GM18526 (cell line): ENCODE data around the gene RPL18.

Experiments used
- POLR2A ChIP-seq: IDR thresholded peaks from 3 replicates; pipeline ENCODE4 v1.6.1; 2011; ENCODE audit not compliant: insufficient read length; ENCODE audit errors: extremely low read depth

Gene RPL18

DNA sequence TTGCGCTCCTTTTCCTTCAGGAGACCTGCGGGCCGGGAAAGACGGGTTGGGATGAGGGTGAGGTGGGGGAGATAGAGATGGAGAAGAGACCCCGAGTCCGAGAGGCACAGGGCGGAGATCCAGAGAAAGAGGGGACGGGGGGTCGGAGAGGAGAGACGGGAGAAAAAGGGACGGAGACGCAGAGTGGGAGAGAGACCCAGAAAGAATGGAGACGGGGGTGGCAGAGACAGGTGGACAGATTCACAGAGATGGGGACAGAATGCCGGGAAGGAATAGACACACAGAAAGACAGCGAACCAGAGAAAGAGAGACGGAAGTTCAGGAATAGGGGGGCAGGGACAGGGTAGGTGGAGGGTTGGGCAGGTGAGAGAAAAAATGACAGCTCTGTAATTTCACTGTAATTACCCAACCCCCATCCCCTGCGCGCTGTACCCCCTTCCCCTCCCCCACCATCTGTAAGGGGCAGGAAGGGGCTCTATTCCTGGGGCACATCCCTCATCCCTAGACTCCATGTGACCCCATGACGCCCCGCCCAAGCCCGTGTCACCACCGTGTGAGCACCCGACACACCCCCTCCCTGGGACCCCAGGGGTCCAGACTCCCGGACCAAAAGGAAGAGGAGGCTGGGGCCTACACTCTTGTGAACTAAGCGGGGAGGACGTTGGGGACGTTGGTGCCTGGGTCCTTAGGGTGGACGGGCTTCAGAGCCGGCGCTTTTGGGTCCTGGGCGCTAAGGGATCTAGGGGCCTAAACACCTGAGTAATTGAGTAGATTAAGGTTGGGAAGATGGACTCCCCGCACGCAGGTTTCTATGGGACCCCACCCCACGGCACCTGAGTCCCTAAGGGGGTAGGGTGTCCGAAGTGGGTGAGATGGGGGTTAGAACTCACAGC lies 17.2 kb upstream of the RPL18 start:
- no peak for TF ChIP-seq POLR2A

DNA sequence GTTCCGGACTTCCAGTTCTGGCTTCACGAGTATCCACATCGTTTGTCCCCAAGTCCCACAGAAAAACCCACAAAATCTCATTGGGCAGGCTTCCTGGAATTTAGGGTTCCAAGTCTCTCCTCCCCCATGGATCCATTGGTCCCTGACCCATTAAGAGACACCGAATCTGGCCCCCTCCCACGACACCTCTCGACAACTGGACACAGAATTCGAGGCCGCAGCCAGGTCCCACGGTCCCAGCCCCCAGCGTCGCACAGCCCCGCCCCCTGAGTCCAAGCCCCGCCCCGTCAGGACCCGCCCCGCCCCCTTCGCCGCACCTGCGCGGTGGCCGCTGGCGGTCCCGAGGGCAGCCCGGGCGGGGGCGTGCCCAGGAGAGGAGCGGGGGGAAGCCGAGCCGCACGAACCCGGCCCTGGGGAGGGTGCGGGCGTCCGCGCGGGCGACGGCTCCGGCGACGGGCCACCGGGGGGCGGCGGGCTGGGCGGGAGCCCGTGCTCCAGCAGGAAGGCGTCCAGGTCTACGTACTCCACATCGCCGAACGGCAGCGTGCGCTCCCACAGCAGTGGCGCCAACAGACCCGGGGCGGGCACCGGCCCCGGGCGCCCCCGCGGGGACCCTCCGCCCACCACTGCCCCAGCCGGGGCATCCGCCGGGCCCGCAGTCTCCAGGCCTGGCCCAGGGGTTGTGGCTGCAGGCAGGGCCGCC lies 16.4 kb upstream of the RPL18 start:
- TF ChIP-seq POLR2A: peak; percentile 35

- TF ChIP-seq POLR2A: peak; percentile 57
Observed at GRCh38 chr19:48634424-48635262, 15.7 kb upstream of the RPL18 start.

DNA sequence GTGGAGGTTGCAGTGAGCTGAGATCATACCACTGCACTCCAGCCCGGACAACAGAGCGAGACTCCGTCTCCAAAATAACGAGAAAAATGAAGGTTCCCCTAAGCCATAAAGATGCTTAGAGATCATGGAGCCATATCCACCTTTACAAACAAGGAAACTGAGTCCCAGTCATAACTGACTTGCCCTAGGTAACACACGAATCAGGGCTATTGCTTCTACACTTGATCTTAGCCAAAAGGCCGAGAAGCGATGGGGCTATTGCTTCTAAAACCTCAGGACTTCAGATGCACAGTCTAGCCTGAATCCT lies 15.0 kb upstream of the RPL18 start:
- no peak for TF ChIP-seq POLR2A

DNA sequence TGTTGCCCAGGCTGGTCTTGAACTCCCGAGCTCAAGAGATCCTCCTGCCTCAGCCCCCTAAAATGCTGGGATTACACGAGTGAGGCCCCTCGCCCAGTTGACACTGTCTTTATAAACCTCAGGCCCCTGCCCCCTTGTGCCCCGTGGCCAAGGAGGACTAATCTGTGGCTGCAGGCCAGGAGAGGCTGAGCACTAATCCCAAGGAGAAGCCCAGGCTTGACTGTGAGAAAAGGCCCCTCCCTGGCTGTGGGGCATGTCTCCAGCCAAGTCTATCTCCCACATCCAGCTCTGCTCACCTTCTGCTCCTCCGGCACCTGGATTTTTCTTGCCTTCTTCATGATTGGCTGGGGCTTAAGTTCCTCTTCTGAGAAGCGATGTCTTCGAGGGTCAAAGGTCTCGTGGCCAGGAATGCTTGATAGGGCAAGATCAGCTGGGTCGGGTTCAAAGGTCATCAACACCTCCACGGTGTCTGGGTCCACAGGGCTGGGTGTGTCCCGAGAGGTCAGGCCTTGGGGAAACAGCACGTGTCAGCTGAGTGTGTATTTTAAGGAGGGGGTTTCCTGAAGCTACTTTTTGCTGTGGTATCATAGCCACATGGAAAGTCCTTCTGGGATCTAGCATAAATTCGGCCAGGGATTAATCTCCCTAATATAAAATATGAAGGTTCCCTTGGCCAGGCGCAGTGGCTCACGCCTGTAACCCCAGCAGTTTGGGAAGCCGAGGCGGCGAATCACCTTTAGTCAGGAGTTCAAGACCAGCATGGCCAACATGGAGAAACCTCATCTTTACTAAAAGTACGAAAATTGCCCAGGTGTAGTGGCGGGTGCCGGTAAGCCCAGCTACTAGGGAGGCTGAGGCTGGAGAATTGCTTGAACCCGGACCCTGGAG lies 14.4 kb upstream of the RPL18 start:
- TF ChIP-seq POLR2A: no peak

DNA sequence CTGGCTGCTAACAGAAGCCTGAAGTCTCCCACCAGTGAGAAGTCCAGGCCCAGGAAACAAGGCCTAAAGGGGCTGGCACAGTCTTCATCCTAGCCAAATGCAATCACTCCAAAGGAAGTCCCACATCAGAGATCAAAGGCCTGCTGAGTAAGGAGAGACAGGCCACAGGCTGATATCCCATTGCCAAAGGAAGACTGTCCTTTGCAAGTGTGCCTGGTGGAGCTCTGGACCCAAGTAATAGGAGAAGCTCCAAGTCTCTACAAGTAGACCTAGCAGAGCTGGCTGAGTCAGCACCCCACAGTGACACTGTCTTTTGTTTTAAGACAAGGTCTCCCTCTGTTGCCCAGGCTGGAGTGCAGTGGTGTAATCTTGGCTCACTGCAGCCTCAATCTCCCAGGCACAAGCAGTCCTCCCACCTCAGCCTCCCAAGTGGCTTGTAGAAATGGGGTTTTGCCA lies 13.7 kb upstream of the RPL18 start:
- TF ChIP-seq POLR2A: no peak

- no peak for TF ChIP-seq POLR2A
Observed at GRCh38 chr19:48631225-48631624, 12.2 kb upstream of the RPL18 start.

DNA sequence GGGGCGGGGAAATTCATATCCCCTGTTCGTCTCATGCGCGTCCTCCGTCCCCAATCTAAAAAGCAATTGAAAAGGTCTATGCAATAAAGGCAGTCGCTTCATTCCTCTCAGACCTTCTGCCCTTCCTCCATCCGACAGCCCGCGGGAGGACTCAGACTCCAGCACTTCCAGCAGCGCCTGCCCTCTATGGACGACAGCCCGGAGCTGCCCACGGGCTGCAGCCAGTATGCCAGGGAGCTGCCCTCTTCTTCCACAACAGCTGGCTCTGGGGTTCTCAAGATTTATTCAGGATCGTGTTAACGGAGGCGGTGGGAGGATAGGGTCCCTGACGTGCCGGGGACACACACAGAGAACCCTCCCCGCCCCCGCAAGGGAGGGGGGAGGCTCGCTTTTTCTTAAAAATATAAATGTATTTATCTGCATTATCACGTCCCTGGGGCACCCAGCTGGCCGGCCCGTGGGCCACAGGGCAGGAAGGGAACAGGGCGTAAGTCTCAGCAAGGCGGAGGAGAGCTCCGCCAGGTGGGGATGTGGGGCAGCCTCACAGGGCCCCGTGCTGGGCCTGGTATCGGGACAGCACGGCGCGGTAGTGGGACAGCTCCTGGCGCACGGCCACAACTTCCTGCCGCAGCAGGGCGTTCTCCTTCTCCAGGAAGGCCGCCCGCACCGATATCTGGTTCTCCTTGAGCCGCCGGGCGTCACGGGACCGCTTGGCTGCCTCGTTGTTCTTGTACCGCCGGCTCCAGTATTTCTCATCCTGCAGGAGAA lies 11.5 kb upstream of the RPL18 start:
- TF ChIP-seq POLR2A: no peak

- no peak for TF ChIP-seq POLR2A
Observed at GRCh38 chr19:48629599-48630295, 10.8 kb upstream of the RPL18 start.

DNA sequence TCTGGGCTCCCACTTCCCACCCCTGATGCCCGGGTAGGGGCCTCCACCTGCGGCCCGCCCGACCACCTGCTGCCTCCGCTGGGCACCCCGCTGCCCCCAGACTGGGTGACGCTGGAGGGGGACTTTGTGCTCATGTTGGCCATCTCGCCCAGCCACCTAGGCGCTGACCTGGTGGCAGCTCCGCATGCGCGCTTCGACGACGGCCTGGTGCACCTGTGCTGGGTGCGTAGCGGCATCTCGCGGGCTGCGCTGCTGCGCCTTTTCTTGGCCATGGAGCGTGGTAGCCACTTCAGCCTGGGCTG lies 10.3 kb upstream of the RPL18 start:
- no peak for TF ChIP-seq POLR2A

GRCh38 chr19:48628486-48629296 lies 9.7 kb upstream of the RPL18 start:
- no peak for TF ChIP-seq POLR2A

DNA sequence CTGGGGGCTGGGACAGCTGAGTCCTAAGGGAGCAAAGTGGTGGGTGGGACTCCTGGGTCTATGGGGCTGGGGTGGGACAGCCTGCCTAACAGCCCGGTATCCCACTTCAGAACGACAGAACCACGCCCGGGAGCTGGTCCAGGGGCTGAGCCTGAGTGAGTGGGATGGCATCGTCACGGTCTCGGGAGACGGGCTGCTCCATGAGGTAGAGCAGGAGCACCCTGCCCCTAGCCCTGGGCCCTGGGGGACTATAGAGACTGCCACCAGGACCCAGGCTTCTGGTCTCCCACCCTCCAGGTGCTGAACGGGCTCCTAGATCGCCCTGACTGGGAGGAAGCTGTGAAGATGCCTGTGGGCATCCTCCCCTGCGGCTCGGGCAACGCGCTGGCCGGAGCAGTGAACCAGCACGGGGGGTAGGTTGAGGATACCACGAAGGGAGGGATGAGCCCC lies 8.9 kb upstream of the RPL18 start:
- no peak for TF ChIP-seq POLR2A
